ENCODE measurements around the gene GATB. TPM values are rescaled to one million over a fixed set of nuclear protein-coding genes. Genes with fewer than 3 reads are reported as not detected.

The GATB gene
- polyA plus RNA-seq, 3 donors = 5.5 to 12.2 (median 9.0) TPM

- Histone ChIP-seq H3K4me3 (replicated peaks in 1 of 3; ENCODE audit: low read depth in 2 of 3, low read length in 3 of 3) (no peak overlapping the region), H3K27me3 (ENCODE audit: control insufficient read depth in 2 of 2, insufficient read depth in 2 of 2, low read length in 2 of 2) (no peaks in the 10 kb centered on the region), H3K27ac (ENCODE audit: low read depth in 1 of 2, low read length in 2 of 2) (no peak overlapping the region), H3K9me3 (replicated peaks in 1 of 2; ENCODE audit: control insufficient read depth in 1 of 2, insufficient read depth in 1 of 2, low read length in 2 of 2) (no peaks in the 10 kb centered on the region), H3K4me1 (ENCODE audit: control insufficient read depth in 1 of 2, insufficient read depth in 2 of 2, low read length in 2 of 2) (no peaks in the 10 kb centered on the region), H4K20me1 (ENCODE audit: insufficient read depth, low read length) (no peaks in the 10 kb centered on the region), H3K79me2 (ENCODE audit: insufficient read depth, low read length) (no peaks in the 10 kb centered on the region), H3K4me2 (replicated peaks; ENCODE audit: extremely low read depth, low read length, poor library complexity, severe bottlenecking) (no peak overlapping the region), H2AFZ (ENCODE audit: insufficient read depth, low read depth, low read length, poor library complexity, severe bottlenecking) (no peak overlapping the region), H3K9ac (ENCODE audit: insufficient read depth, low read length, poor library complexity, severe bottlenecking) (no peak overlapping the region), H3K36me3 (replicated peaks in 1 of 2; ENCODE audit: control insufficient read depth in 1 of 2, insufficient read depth in 2 of 2, low read length in 2 of 2) (no peaks in the 10 kb centered on the region)
- H3K36me3 Mint-ChIP-seq = no peaks in the 10 kb centered on the region
- H3K27me3 Mint-ChIP-seq (ENCODE audit: low read depth in 3 of 3) = peaks cover 1 to 6% (median 3%) of the 10 kb centered on the region in 3 donors
- intact Hi-C loops (cut with micrococcal nuclease) = no loop called here
- peaks cover 4% of the 10 kb centered on the region for H3K4me1 Mint-ChIP-seq
- no peak overlapping the region for H3K27ac Mint-ChIP-seq
- no peaks in the 10 kb centered on the region for H3K9me3 Mint-ChIP-seq
- DNase-seq = no peak
- no peak overlapping the region for H3K4me3 Mint-ChIP-seq
- TF ChIP-seq CTCF (IDR thresholded peaks at IDR 0.05) = no peak
These were observed 100.1 kb downstream of the GATB start for GRCh38 chr4:151660676-151661075.

- Histone ChIP-seq H3K4me1 (ENCODE audit: control insufficient read depth in 1 of 2, insufficient read depth in 2 of 2, low read length in 2 of 2) (no peaks in the 10 kb centered on the region), H3K9ac (ENCODE audit: insufficient read depth, low read length, poor library complexity, severe bottlenecking) (no peak overlapping the region), H3K27ac (ENCODE audit: low read depth in 1 of 2, low read length in 2 of 2) (no peak overlapping the region), H3K36me3 (replicated peaks in 1 of 2; ENCODE audit: control insufficient read depth in 1 of 2, insufficient read depth in 2 of 2, low read length in 2 of 2) (no peaks in the 10 kb centered on the region), H3K27me3 (ENCODE audit: control insufficient read depth in 2 of 2, insufficient read depth in 2 of 2, low read length in 2 of 2) (no peaks in the 10 kb centered on the region), H3K9me3 (replicated peaks in 1 of 2; ENCODE audit: control insufficient read depth in 1 of 2, insufficient read depth in 1 of 2, low read length in 2 of 2) (no peaks in the 10 kb centered on the region), H3K4me2 (replicated peaks; ENCODE audit: extremely low read depth, low read length, poor library complexity, severe bottlenecking) (no peak overlapping the region), H3K79me2 (ENCODE audit: insufficient read depth, low read length) (no peaks in the 10 kb centered on the region), H4K20me1 (ENCODE audit: insufficient read depth, low read length) (no peaks in the 10 kb centered on the region), H2AFZ (ENCODE audit: insufficient read depth, low read depth, low read length, poor library complexity, severe bottlenecking) (no peak overlapping the region), H3K4me3 (replicated peaks in 1 of 3; ENCODE audit: low read depth in 2 of 3, low read length in 3 of 3) (no peak overlapping the region)
- H3K4me3 Mint-ChIP-seq = no peak overlapping the region
- 90% methylated on average over 9 of the region's 12 CpGs for WGBS (ENCODE audit: insufficient coverage)
- H3K27ac Mint-ChIP-seq = no peak overlapping the region
- TF ChIP-seq CTCF (IDR thresholded peaks at IDR 0.05) = no peak
- no peak for DNase-seq
- peaks cover 0 to 6% (median 3%) of the 10 kb centered on the region in 3 donors for H3K27me3 Mint-ChIP-seq (ENCODE audit: low read depth in 3 of 3)
- H3K4me1 Mint-ChIP-seq = no peaks in the 10 kb centered on the region
- H3K9me3 Mint-ChIP-seq = no peaks in the 10 kb centered on the region
- H3K36me3 Mint-ChIP-seq = no peaks in the 10 kb centered on the region
- intact Hi-C loops (cut with micrococcal nuclease) = no loop called here
These were observed 101.0 kb downstream of the GATB start for GRCh38 chr4:151659601-151660364.

Data from CD14-positive monocyte (primary cell).